GM12801 (cell line): ENCODE results near the gene CDC42BPG.

Experiments used
- TF ChIP-seq, protein P1 (sequence below): IDR thresholded peaks from one replicate; pipeline ENCODE4 v1.5.1; 2011; ENCODE audit warnings: control low read depth; ENCODE audit not compliant: insufficient read length; ENCODE audit errors: extremely low read depth

The CDC42BPG gene

DNA sequence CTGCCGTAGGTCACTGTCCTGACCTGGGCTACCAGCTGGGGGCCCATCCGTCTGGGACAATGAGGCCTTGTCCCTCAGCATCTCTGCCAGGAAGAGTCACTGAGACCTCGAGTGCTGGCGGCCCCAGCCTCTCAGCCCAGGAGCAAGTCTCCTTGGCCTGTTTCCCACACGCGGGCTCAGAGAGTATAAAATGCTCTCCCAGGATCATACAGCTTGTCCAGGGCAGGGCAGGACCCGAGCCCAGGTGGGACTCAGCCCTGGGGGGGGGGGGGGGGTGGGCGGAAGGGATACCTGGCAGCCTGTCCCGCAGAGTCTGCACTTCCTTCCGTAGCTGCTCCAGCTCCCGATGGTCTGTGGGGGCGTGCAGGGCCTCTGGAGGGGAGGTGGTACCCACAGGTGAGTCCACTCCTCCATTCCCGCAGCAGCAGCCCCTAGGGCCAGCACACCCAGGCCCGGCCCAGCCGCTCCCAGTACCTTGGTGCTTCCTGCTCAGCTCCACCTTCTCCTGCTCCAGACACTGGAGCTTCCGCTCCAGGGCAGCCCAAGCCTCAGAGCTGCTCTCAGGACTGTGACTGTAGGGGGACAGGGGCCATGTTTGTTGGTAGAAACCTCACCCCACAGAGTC, 7.9 kb downstream of the CDC42BPG start:
- TF ChIP-seq, protein P1, sequence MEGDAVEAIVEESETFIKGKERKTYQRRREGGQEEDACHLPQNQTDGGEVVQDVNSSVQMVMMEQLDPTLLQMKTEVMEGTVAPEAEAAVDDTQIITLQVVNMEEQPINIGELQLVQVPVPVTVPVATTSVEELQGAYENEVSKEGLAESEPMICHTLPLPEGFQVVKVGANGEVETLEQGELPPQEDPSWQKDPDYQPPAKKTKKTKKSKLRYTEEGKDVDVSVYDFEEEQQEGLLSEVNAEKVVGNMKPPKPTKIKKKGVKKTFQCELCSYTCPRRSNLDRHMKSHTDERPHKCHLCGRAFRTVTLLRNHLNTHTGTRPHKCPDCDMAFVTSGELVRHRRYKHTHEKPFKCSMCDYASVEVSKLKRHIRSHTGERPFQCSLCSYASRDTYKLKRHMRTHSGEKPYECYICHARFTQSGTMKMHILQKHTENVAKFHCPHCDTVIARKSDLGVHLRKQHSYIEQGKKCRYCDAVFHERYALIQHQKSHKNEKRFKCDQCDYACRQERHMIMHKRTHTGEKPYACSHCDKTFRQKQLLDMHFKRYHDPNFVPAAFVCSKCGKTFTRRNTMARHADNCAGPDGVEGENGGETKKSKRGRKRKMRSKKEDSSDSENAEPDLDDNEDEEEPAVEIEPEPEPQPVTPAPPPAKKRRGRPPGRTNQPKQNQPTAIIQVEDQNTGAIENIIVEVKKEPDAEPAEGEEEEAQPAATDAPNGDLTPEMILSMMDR: no peak

DNA sequence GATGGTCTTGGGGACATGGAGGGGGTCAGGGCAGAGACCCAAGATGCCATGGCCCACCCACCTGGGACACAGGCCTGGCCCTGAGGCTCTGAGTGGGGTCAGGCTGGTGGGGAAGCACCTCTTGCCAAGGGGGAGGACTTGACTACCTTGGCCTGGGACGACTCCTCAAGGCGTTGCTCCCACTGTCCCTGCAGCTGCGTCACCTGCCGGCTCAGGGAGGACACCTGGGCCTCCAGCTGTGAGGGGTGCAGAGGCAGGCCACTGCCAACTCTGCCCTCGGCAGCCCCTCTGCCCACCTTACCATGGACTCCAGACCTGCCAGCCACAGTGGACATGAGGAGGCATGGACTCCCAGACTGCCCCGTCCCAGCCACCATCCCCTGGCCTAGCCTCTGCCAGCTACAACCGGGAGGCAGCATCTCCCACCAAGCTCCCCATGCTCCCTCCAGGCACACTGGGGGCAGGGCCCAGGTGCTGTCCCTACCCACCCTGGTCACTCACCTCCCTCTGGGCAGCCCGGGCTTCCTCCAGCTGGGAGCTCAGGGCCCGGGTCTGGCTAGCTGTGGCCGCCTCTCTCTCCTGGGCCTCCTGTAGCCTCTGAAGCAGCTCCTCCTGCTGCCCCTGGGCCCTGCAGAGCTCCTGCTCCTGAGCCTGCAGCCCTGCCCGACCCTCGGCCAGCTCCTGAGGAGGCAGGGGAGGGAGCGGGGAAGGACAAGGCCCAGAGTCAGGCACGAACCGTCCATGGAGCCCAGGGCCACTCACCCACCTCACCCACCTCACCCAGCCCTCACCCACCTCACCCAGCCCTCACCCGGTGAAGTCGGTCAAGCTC, 8.6 kb downstream of the CDC42BPG start:
- TF ChIP-seq, protein P1: no peak

DNA sequence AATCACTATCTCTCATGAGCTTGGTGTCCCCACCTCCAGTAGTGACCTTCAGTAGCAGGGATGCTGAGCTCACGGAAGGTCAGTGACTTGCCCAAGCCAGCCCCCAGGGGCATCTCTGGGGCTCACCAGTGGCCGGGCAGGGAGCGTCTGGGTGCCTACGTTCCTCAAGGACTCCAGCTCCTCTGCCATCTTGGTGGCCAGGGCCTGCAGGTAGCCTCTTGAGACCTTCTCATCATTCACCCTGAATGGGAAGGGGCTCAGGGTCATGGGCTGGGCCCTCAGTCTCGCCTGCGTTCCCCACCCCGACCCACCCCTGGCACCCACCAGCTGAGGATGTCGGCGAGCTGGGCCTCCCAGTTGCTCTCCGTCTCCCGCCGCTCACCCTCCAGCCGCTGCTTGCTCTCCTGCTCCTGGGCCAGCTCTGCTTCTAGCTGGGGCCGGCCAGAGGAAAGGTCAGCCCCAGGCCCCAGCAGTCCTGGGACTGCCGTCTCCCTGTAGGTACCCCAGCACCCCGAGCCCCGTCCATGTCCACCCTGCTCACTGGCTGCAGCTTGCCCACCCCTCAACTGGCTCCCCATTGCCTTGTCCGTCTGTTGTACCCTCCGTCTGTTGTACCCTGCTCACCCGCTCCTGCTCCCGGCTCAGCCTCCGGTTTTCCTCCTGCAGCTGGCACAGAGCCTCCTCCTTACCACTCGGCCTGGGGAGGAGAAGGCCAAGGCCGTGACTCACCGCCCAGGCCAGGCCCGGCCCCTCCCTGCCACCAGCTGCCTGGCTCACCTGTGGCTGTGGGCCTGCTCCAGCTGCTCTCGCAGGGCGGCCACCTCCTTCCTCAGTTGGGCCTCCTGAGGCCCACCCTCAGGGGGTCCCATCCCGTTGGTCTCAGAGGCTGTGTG, 9.5 kb downstream of the CDC42BPG start:
- TF ChIP-seq, protein P1: no peak

DNA sequence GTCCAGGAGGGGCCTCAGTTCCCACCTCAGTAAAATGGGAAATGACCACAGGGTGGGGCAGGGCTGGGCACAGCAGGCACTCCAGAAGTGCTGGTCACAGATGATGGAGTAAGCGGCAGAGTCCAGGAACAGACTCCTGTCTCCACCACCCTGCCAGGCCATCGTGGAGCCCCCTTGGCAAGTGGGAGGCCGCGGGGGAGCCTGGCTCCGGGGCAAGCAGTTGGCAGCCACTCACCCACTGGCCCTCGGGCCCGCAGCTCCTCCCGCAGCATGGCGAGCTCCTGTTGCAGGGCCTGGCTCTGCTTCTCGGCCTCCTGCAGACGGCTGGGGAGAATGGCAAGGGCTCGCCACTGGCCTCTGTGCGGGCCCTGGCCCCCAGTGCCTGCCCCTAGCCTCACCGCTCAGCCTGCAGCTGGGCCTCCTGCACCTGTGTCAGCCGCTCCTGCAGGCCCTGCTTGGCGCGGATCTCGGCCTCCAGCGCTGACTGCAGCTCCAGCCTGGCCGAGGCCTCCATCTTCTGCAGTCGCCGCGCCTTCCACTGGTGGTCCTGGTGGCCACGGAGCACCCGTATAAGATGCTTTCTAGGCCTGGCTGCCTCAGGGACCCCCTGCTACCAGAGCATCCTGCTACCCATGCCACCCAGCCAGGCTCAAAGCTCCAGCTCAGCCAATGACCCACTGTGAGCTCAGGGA, 10.3 kb downstream of the CDC42BPG start:
- TF ChIP-seq, protein P1: no peak

DNA sequence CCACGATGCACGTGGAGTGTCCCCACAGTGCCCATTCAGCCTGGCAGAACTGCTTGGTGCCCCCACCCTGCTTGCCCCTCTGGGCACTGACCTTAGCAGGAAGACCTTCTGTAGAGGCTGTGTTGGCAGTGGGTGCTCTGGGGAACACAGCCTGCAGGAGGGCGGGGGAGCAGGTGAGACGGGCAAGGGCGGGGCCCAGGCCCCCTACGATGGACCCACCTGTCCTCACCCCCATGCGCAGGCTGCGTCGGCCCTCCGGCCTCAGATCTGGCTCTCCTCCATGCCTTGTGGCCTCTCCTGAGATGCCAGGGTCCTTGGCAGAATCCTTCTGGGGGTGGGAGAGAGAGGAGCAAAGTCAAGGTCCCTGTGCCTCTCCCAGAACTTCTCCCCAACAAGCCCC, 10.9 kb downstream of the CDC42BPG start:
- TF ChIP-seq, protein P1: no peak

DNA sequence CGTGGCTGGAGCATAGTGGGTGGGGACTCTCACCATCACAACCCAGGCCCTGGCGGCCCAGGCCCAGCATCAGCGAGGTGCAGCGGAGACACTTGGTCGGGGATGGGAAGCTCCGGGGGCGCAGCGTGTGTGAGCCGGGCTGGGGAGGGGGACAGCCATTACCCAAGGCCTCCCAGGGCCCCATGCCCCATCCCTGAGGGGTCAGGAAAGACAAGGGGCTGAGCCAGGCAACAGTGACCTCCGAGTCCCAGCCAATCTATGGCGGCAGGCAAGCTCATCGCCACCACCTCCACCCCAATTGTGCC, 11.3 kb downstream of the CDC42BPG start:
- TF ChIP-seq, protein P1: no peak
